ENCODE results near the gene PHC2. TPM values are rescaled to one million over a fixed set of nuclear protein-coding genes. Genes with fewer than 3 reads are reported as not detected.
A peak's percentile ranks its signal among the peaks of the same experiment; 100 is the strongest.

Gene PHC2
- total RNA-seq, 1 experiment from 2014 or later = 87.9 TPM

DNA sequence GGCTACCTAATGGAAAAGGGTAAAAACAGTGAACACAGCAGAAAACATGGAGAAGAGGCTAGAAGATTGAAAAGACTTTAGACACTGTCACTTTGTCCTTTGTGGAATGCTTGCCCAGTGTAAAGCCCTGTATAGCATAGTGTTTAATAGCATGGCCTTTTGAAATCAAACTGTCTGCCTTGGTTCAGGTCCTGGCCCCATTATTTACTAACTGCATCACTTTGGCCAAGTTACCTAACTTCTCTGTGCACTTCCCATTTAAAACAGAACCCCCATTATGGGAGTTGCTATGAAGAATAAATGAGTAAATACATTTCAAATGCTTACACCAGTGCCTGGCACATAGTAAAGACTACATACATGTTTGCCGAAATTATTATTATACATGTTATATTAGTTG, 12.1 kb downstream of the PHC2 start:
- H3K27ac ChIP-seq = no peak overlapping the region
- no peaks in the 10 kb centered on the region for H3K27me3 ChIP-seq
- H3K9me3 ChIP-seq (replicated peaks) = peaks cover 15% of the 10 kb centered on the region
- H3K36me3 ChIP-seq = no peaks in the 10 kb centered on the region; the same call in 1 of the 2 replicates
- no peak overlapping the region for H3K4me3 ChIP-seq
- DNase-seq = no peak
- no peaks in the 10 kb centered on the region; the same call in 1 of the 2 replicates for H3K4me1 ChIP-seq

DNA sequence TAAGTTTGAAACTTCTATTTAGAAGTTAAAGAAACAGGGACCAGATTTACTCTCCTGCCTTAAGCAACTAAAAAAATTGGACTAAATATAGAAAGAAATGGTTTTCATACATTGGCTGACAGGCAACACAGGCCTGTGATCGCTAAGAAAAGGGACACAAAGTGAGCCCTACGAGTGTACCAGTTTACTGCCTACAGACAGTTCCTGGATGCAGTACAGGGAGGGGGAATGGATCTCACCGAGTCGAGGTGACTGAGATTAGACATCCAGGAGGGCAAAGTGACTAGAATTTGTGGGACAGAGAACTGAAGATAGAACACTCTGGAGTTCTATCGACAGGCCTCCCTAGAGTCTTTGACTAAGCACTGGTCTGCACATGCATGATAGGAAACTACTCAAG, 16.0 kb downstream of the PHC2 start:
- no peak overlapping the region for H3K4me3 ChIP-seq
- no peak overlapping the region for H3K27ac ChIP-seq
- no peak for DNase-seq
- no peaks in the 10 kb centered on the region; the same call in 1 of the 2 replicates for H3K36me3 ChIP-seq
- no peaks in the 10 kb centered on the region for H3K27me3 ChIP-seq
- peaks cover 12% of the 10 kb centered on the region for H3K4me1 ChIP-seq
- H3K9me3 ChIP-seq (replicated peaks) = peaks cover 15% of the 10 kb centered on the region

DNA sequence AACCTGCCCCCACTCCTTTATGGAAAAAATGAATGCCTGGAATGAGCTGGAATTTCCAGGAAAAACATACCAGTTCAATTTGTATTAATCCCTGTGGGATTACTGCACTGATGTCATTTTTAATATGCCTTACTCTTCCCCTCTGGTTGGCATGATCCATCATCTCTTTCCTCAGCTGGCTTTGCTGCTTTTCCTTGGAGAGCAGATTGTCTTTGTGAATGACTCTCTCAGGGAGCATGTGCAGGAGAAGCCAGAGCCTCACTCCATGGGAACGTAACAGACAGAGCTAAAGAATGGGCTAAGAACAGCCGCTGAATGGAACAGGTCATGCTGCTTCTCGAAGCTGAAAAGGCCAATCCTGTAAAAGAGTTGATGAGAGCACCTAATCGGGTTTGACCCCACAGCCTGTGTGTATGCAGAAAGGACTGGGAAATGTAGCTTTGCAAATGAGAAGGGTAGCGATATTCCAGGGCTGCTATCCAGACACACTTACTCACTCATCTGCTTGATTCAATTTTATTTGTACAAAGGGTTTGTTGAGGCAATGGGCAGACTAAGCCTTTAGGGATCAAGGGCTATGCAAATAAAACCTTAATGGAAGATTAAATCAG, 20.7 kb downstream of the PHC2 start:
- DNase-seq = peak; percentile 84 to 89
- H3K4me3 ChIP-seq = peak overlapping the region; percentile 35
- H3K27me3 ChIP-seq = no peaks in the 10 kb centered on the region
- peak overlapping the region; percentile 81 for H3K27ac ChIP-seq
- no peaks in the 10 kb centered on the region for H3K36me3 ChIP-seq
- H3K4me1 ChIP-seq = peaks cover 21% of the 10 kb centered on the region
- peaks cover 7% of the 10 kb centered on the region for H3K9me3 ChIP-seq (replicated peaks)

DNA sequence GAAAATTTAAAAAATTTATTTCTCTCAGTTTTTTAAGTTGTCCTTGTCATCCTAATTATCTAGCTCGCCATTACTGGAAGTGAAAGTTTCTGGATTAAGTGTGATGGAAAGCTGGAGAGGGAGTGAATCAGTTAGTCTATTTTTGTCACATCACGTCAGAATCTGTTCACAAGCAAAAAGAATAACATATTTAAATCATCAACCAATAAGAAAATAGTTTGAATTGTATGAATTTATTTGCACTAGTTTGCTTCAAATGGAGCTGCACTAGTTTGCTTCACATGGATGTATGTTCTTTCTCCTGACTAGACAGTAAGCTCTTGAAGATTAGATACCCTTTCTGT, 22.8 kb downstream of the PHC2 start:
- DNase-seq = no peak
- peaks cover 5% of the 10 kb centered on the region; the same call in 1 of the 2 replicates for H3K9me3 ChIP-seq (replicated peaks)
- no peaks in the 10 kb centered on the region for H3K36me3 ChIP-seq
- peaks cover 21% of the 10 kb centered on the region for H3K4me1 ChIP-seq
- no peak overlapping the region for H3K4me3 ChIP-seq
- H3K27me3 ChIP-seq = no peaks in the 10 kb centered on the region
- H3K27ac ChIP-seq = no peak overlapping the region

DNA sequence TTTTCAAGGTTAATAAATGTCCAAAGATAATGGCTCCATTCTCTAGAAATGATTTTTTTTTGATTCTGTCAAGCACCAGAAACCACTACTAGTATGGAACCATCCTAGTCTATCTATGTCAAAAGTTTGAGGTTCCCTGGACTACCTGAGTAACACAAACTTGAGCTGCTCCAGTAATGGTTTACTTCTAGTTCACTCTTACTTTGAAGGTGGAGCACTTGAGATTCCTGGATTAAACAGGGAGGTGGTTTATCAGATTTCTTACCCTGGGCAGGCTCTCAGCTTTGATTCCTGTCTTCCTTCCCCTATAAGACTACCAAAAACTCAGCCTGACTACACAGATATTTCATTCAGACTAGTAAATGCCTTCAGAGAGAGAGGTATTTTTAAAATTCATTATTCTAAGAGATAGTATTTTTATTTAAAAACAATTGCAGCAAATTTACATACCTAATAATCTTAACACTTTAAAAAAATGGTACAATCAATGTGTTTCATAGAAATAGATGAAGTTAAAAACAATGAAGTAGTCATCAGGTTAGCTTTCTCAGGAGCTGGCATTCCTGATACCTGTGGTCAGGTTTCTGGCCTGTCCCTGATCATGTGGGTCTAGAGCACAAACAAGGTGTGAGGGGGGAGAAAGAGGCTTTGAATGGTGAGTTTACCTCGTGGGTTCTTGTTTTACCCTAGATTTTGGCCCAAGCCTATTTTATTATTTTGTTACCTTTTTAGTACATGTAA, 23.4 kb downstream of the PHC2 start:
- no peak for DNase-seq
- peaks cover 21% of the 10 kb centered on the region for H3K4me1 ChIP-seq
- H3K36me3 ChIP-seq = no peaks in the 10 kb centered on the region
- no peak overlapping the region for H3K4me3 ChIP-seq
- H3K27ac ChIP-seq = no peak overlapping the region
- H3K9me3 ChIP-seq (replicated peaks) = peaks cover 5% of the 10 kb centered on the region; the same call in 1 of the 2 replicates
- H3K27me3 ChIP-seq = no peaks in the 10 kb centered on the region

DNA sequence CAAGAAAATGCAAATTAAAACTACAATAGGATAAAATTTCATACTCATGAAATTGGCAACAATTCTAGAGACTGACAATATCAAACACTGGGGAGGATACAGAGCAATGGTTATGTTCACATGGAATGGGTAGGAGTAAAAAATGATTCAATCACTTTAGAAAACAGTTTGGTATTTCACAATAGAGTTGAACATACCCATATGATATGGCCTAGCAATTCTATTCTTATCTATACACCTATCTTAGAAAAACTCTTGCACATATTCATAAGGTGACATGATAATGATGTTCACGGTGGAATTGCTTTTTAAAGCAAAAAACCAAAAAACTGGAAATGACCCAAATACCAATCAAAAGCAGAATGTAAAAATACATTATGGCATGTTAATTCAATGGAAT, 28.7 kb downstream of the PHC2 start:
- no peak for DNase-seq
- H3K36me3 ChIP-seq = no peaks in the 10 kb centered on the region

DNA sequence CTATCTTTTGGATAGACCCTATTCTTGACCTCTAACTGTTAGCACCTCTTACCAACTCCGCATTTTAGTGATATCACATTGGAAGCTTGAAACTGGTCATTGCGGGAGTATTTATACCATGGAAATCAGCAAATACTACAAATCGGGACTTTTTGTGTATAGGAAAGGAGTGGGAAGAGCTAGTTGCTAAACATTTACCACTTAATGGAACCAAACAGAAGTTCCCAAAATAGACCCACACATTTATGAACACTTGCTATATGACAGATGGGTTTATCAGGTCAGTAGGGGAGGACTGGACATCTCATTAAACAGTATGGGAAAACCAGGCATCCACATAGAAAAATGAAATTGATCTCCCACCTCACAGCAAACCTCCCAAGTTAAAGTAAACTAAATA, 29.4 kb downstream of the PHC2 start:
- H3K36me3 ChIP-seq = no peaks in the 10 kb centered on the region
- H3K9me3 ChIP-seq (replicated peaks) = peaks cover 2% of the 10 kb centered on the region; the same call in 1 of the 2 replicates
- H3K27me3 ChIP-seq = no peaks in the 10 kb centered on the region
- DNase-seq = no peak
- H3K4me3 ChIP-seq = no peak overlapping the region
- no peaks in the 10 kb centered on the region for H3K4me1 ChIP-seq
- no peak overlapping the region for H3K27ac ChIP-seq

More for the DNA sequence above, 28.7 kb downstream of the PHC2 start:
- no peaks in the 10 kb centered on the region for H3K4me1 ChIP-seq
- H3K27ac ChIP-seq = no peak overlapping the region
- H3K4me3 ChIP-seq = no peak overlapping the region
- peaks cover 5% of the 10 kb centered on the region; the same call in 1 of the 2 replicates for H3K9me3 ChIP-seq (replicated peaks)
- H3K27me3 ChIP-seq = no peaks in the 10 kb centered on the region

DNA sequence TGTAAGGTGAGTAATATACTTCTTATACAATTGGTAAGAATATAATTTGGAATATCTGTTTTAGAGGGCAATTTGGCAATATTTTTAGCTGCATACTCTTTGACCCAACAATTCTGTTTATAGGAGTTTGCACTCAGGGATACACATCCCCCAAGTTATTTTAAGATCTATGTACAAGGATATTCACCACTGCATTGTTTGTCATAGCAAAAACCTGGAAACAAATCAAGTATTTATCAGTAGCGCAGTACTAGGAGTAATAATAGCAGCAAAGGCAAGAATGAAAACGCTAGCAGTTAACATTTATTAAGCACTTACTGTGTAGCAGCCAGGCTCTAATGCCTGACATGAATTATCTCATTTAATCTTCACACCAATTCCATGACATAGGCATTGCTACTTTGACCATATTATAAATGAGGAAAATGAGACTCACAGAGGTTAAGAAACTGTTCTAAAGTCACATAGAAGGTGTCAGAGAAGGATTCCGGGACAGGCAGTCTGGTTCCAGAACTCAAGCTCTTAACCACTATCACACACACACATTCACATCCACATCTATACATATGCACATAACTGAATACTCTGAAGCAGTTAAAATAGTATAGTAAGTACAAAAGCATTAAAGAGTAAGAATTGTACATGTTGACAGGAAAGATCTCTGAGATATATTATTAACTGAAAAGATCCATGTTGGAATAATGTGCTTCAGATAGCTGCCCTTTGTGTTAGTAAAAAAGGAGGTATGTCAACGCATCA, 30.6 kb downstream of the PHC2 start:
- DNase-seq = no peak
- H3K4me1 ChIP-seq = no peaks in the 10 kb centered on the region
- H3K36me3 ChIP-seq = no peaks in the 10 kb centered on the region
- no peaks in the 10 kb centered on the region for H3K9me3 ChIP-seq (replicated peaks)
- no peak overlapping the region for H3K27ac ChIP-seq
- no peaks in the 10 kb centered on the region for H3K27me3 ChIP-seq
- no peak overlapping the region for H3K4me3 ChIP-seq

DNA sequence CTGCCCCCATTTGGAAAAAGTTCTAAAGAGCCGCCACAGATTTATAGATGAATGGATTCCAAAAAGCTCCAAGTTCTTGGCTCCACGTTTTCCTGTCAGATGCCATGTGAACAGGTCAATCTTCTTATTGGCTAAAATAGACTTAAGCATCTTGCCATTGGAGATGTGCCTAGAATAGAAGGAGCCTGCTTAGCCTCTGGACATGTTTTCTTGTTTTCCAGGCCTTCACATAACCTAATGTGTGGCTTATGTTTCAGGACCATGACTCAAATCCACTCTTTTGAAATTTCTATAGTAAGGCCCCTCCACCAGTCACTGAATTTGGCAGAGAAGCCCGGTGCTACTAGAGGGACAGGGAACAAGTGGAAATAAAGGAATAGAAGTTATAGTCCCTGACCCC, 31.5 kb downstream of the PHC2 start:
- Histone ChIP-seq H3K4me3 (no peak overlapping the region), H3K27me3 (no peaks in the 10 kb centered on the region), H3K36me3 (no peaks in the 10 kb centered on the region), H3K27ac (no peak overlapping the region), H3K4me1 (no peaks in the 10 kb centered on the region), H3K9me3 (replicated peaks) (no peaks in the 10 kb centered on the region)
- no peak for DNase-seq

DNA sequence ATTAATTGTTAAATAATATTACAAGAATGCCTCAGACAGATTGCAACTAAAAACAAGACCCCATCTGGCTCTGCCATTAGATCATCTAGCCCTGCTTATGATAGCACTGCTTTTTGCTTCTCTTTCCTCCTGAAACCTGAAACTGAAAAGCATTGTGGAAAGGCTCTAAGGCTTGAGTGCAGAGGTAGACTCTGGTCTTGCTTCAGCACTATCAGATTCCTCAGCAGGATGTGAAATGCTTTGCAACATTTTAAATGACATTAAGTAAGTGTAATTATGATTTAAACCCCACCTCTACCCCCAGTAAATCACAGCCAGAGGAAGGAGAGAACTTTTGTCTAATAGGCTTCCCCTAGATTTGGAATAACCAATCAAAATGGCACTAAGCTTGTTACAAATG, 32.9 kb downstream of the PHC2 start:
- Histone ChIP-seq H3K27me3 (no peaks in the 10 kb centered on the region), H3K4me1 (no peaks in the 10 kb centered on the region), H3K27ac (no peak overlapping the region), H3K4me3 (no peak overlapping the region), H3K9me3 (replicated peaks) (no peaks in the 10 kb centered on the region), H3K36me3 (no peaks in the 10 kb centered on the region)
- DNase-seq = no peak

DNA sequence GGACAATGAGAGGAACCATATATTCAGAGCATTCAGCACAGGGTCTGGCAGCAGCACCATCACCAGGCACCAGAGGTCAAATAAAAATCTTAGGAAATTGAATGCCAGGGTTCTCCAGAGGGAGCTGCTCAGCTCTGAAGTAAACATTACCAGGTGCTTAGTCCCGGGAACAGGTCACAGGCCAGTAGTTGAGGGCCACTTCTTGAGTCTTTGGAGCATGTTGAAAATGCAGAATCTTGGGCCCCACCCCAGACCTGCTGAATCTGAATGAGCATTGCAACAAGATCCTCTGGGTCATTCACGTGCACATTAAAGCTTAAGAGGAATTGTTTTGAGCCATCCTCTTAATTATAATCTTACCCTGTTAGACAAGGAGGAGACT, 33.8 kb downstream of the PHC2 start:
- H3K36me3 ChIP-seq = no peaks in the 10 kb centered on the region
- no peak for DNase-seq
- no peak overlapping the region for H3K4me3 ChIP-seq
- H3K27me3 ChIP-seq = no peaks in the 10 kb centered on the region
- no peaks in the 10 kb centered on the region for H3K9me3 ChIP-seq (replicated peaks)
- H3K4me1 ChIP-seq = no peaks in the 10 kb centered on the region
- no peak overlapping the region for H3K27ac ChIP-seq

DNA sequence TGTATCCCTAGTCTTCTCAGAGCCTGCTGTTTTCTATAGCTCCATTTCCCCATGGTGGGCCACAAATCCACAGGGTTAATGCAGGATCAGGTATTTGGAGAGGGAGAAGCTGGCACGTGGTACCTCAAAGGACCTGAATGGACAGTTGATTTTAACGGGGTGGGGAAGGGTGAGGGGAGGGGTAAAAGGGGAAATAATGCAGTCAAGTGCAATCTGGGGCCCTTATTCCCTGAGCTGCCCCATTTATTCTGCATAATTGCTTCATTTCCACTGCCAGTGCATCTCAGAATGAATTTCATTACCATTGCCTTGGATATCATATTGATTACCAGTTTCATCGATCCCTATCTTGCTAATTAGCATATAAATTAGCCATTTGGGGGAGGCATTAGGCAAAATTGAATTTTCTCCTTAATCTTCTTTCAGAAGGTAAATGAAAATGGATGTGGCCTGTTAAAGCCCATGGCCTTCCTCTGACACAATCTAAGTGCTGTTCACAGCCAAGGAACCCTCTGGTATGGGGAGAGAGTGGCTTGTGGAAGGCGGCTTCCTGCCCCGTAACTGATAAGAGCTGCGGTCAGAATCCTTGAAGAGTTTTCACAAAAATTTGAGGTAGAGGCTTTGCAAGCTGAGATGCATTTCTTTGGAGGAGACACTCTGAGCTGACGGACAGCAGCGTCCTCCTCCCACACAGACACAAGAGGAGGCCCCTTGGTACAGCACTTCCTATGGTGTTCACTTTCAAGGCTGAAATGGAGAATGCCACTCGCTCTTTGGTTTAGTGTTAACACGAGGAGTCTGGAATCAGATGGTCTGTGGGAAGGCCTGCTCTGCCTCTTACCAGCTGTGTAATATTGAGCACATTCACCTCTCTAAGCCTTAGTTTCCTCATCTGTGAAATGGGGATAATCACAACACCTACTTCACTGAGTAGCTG, 34.4 kb downstream of the PHC2 start:
- no peaks in the 10 kb centered on the region for H3K27me3 ChIP-seq
- H3K36me3 ChIP-seq = no peaks in the 10 kb centered on the region

DNA sequence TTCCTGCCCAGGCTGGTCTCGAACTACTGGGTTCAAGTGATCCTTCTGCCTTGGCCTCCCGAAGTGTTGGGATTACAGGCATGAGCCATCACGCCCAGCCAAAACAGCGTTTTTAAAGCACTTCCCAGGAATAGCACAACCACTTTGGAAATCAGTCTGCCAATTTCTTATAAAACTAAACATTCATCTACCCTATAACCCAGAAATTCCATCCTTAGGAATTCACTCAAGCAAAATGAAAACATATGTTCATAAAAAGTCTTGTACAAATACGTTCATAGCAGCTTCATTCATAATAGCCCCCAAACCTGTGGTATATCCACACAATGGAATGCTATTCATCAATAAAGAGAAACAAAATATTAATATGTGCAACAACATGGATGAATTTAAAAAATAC, 36.1 kb downstream of the PHC2 start:
- no peaks in the 10 kb centered on the region for H3K27me3 ChIP-seq
- no peak for DNase-seq
- H3K9me3 ChIP-seq (replicated peaks) = no peaks in the 10 kb centered on the region
- H3K27ac ChIP-seq = no peak overlapping the region
- H3K4me1 ChIP-seq = peaks cover 13% of the 10 kb centered on the region
- no peak overlapping the region for H3K4me3 ChIP-seq
- no peaks in the 10 kb centered on the region for H3K36me3 ChIP-seq

More for the DNA sequence above, 34.4 kb downstream of the PHC2 start:
- Histone ChIP-seq H3K27ac (no peak overlapping the region), H3K9me3 (replicated peaks) (no peaks in the 10 kb centered on the region), H3K4me3 (no peak overlapping the region), H3K4me1 (no peaks in the 10 kb centered on the region)
- DNase-seq = no peak

DNA sequence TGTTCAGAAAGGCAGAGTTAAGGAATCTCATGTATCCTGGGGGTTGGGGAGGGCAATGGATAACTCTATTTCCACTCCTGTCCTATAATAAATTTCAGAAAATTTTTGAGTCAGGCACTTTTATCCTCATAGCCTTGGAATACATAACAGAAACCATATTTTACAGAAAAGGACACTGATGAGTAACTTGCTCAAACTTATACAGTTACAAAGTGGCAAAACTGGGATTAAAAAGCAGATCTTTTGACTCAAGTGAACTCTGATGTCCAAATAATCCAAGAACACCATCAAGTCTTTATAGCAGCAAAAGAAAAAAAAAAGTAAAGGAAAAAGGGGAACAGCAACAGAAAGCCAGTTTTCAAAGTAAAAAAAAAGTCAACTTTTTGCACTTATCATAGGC, 36.9 kb downstream of the PHC2 start:
- Histone ChIP-seq H3K36me3 (no peaks in the 10 kb centered on the region), H3K27me3 (no peaks in the 10 kb centered on the region), H3K27ac (no peak overlapping the region), H3K9me3 (replicated peaks) (no peaks in the 10 kb centered on the region), H3K4me3 (no peak overlapping the region), H3K4me1 (peaks cover 21% of the 10 kb centered on the region)
- DNase-seq = no peak
